Retinal pigment epithelial cell (primary cell): Measurements from ENCODE around the gene SNX10.
"Not testable (repeated sequence)": the region's sequence is repeated elsewhere in the genome, so short reads cannot be mapped to it uniquely, and the experiment has no call there.

Source experiments
- DNase-seq: peaks from one replicate; pipeline ENCODE4 v3.0.0-alpha.2; 2010; ENCODE audit warnings: low read depth
- H3K4me3 ChIP-seq: 2 replicates; pipeline ENCODE4 v1.5.1; 2011; ENCODE audit warnings: mild to moderate bottlenecking, low read length, control low read depth, moderate library complexity
- TF ChIP-seq, protein P1 (sequence below): conservative IDR thresholded peaks from 2 replicates; pipeline ENCODE4 v1.5.1; 2011; ENCODE audit warnings: low read depth, low read length, control low read depth, inconsistent platforms

Gene SNX10

GRCh38 chr7:26291699-26292538 lies at the start of gene SNX10:
Gene SNX10, plus strand, starts transcription at chr7:26291862. Its CDS starts 54,581 bp downstream, at chr7:26346443.
- DNase-seq, result no peak
- peak within 1 kb of the TSS; percentile 64 for H3K4me3 ChIP-seq
- TF ChIP-seq, protein P1, sequence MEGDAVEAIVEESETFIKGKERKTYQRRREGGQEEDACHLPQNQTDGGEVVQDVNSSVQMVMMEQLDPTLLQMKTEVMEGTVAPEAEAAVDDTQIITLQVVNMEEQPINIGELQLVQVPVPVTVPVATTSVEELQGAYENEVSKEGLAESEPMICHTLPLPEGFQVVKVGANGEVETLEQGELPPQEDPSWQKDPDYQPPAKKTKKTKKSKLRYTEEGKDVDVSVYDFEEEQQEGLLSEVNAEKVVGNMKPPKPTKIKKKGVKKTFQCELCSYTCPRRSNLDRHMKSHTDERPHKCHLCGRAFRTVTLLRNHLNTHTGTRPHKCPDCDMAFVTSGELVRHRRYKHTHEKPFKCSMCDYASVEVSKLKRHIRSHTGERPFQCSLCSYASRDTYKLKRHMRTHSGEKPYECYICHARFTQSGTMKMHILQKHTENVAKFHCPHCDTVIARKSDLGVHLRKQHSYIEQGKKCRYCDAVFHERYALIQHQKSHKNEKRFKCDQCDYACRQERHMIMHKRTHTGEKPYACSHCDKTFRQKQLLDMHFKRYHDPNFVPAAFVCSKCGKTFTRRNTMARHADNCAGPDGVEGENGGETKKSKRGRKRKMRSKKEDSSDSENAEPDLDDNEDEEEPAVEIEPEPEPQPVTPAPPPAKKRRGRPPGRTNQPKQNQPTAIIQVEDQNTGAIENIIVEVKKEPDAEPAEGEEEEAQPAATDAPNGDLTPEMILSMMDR, result peak; percentile 33

DNA sequence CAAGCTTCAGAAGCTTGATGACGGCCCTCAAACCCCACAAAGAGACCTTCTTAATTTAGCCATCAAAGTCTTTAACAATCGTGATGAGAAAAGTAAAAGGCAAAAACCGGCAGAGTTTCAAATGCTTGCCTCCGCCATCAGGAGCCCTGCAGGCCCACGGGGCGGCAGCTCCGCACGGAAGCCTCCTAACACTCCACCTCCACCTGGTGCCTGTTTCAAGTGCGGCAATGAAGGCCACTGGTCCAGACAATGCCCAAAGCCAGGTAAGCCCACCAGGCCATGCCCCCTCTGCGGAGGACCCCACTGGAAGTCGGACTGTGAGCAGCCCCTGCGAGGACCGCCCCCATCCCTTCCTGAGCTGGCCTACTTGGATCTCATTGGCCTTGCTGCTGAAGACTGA lies 46.5 kb upstream of the SNX10 start:
- no peak for DNase-seq
- H3K4me3 ChIP-seq, result no peak overlapping the region
- TF ChIP-seq, protein P1, result no peak

GRCh38 chr7:26250239-26250638 lies 41.4 kb upstream of the SNX10 start:
- TF ChIP-seq, protein P1, result no peak
- DNase-seq, result no peak
- no peak overlapping the region for H3K4me3 ChIP-seq

- H3K4me3 ChIP-seq, DNase-seq: not testable (repeated sequence)
Measured at GRCh38 chr7:26261866-26262265, 29.8 kb upstream of the SNX10 start.

DNA sequence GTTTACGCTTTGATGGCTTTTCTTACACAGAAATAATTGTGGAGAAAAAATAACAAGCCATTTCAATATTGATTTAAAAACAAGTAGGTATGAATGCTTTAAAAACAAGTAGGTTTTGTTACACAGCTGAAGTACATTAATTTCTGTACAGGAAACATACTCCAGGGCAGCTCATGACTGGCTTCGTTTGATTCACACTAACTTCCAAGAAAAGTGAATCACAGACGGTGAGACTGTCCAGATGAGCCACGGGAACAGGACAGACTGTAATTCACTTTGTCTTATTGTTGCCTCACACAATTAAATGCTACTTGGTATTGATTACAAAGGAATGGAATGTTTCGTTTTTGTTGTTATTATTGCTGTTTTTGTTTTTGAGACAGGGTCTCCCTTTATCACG lies 26.6 kb upstream of the SNX10 start:
- no peak overlapping the region for H3K4me3 ChIP-seq
- no peak for DNase-seq
- TF ChIP-seq, protein P1, result no peak

DNA sequence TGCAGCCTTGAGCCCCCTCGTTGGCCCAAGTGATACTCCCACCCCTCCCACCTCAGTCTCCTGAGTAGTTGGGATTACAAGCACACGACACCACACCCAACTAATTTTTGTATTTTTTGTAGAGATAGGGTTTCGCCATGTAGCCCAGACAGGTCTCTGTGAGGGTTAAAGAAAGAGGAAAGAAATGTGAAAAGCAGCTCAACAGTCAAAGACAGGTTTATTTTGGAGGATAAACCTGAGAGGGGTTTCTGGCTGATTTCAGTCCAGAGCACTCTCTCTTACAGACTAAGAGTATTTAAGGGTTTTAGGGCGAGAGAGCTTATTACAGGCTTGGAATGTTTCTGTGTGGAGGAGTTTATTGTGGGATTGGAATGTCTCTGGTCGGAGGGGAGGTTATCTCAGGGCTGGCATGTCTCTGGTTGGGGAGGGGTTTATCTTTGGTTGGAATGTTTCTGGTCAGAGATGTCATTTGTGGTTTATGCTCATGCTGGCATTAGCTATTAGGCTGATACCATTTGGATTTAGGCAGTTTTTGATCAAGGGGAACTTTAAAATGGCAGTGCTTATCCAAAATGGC lies 26.1 kb upstream of the SNX10 start:
- DNase-seq, result no peak
- TF ChIP-seq, protein P1, result no peak
- H3K4me3 ChIP-seq, result no peak overlapping the region

- TF ChIP-seq, protein P1, result no peak
- H3K4me3 ChIP-seq, result no peak overlapping the region
- no peak for DNase-seq
Measured at GRCh38 chr7:26267601-26268166, 24.0 kb upstream of the SNX10 start.
